ENCODE data around the gene MKI67. TPM values are rescaled to one million over a fixed set of nuclear protein-coding genes. Genes with fewer than 3 reads are reported as not detected.

The MKI67 gene
- total and polyA plus RNA-seq, 10 of the 15 experiments (the other 5 are each of a cell fraction or from before 2014, with no cell fraction given) = 22.3 to 183 (median 82.9) TPM

- BruUV-seq (replicated peaks) = no TSS peak
- CTCF ChIA-PET = interaction anchor here (1.0 to 2.0 kb wide), 6 partner anchors 9 to 103 kb away, joined by 3 to 7 read pairs (median 6); no protein-coding TSS in a partner anchor
- H4K20me1 ChIP-seq (ENCODE audit: control insufficient read depth, insufficient read depth) = no peaks in the 10 kb centered on the region
- no peak overlapping the region for H3K27ac ChIP-seq (ENCODE audit: control insufficient read depth, insufficient read depth)
- POLR2A ChIA-PET = interaction anchor here (0.7 to 1.2 kb wide), 4 partner anchors 11 to 44 kb away, joined by 3 to 5 read pairs (median 4); partner anchors contain the start of gene MKI67
- in situ Hi-C loops (cut with MboI) = no loop called here
- WGBS (ENCODE audit: insufficient coverage, insufficient replicate concordance, low lambda C conversion rate, missing lambda C conversion rate) = 5% methylated on average over 1 of the region's 1 CpG
- H2AFZ ChIP-seq (ENCODE audit: control insufficient read depth, low read depth, low read length) = no peak overlapping the region; the same call in 1 of the 2 replicates
- H3K4me1 ChIP-seq (ENCODE audit: control insufficient read depth, insufficient read depth, low read length) = no peaks in the 10 kb centered on the region
- SMC1A ChIA-PET (ENCODE audit: uncharacterized antibody, unreplicated experiment) = interaction anchor here (0.6 to 1.4 kb wide), 3 partner anchors 9 to 12 kb away, joined by 3 to 4 read pairs (median 3); no protein-coding TSS in a partner anchor
- no peak overlapping the region for H3K4me3 ChIP-seq
- H3K27me3 ChIP-seq (replicated peaks in 1 of 2; ENCODE audit: control insufficient read depth in 2 of 2, insufficient read depth in 2 of 2, low read length in 1 of 2) = no peaks in the 10 kb centered on the region
- FAIRE-seq (peak; percentile 13), ATAC-seq (peak; percentile 67), DNase-seq (ENCODE audit: low read depth, low spot score) (no peak)
- intact Hi-C loops (cut with micrococcal nuclease; ENCODE audit: unreplicated experiment) = no loop called here
- H3K79me2 ChIP-seq (ENCODE audit: control insufficient read depth, insufficient read depth, low read length) = no peaks in the 10 kb centered on the region
- no peaks in the 10 kb centered on the region for H3K36me3 ChIP-seq (ENCODE audit: control insufficient read depth in 2 of 2, insufficient read depth in 2 of 2, low read length in 1 of 2)
- RAD21 ChIA-PET (ENCODE audit: unreplicated experiment) = interaction anchor here (1.9 kb wide), 1 partner anchor 11 kb away, joined by 10 read pairs; no protein-coding TSS in a partner anchor
- H3K4me2 ChIP-seq (ENCODE audit: control insufficient read depth, insufficient read depth) = no peak overlapping the region
- no peak overlapping the region for H3K9ac ChIP-seq (ENCODE audit: control insufficient read depth, insufficient read depth, low read length)
- no peaks in the 10 kb centered on the region for H3K9me3 ChIP-seq (replicated peaks; ENCODE audit: control insufficient read depth, insufficient read depth, low read length)
- TF ChIP-seq ATF7 (IDR thresholded peaks at IDR 0.05; ENCODE audit: low read depth) = no peak
- TF ChIP-seq KLF5 (IDR thresholded peaks at IDR 0.05; ENCODE audit: partially characterized antibody) = no peak
- TF ChIP-seq ZSCAN29 (IDR thresholded peaks at IDR 0.05) = no peak
- TF ChIP-seq SKIL (IDR thresholded peaks at IDR 0.05; ENCODE audit: low read depth, poor library complexity, severe bottlenecking) = no peak
- TF ChIP-seq ZNF384 (IDR thresholded peaks at IDR 0.05; ENCODE audit: borderline replicate concordance, low read depth, low read length) = no peak
- TF ChIP-seq SP1 (IDR thresholded peaks at IDR 0.05; ENCODE audit: low read depth, low read length) = no peak
- no peak for TF ChIP-seq NR2C1 (IDR thresholded peaks at IDR 0.05)
- TF ChIP-seq IRF5 (IDR thresholded peaks at IDR 0.05; ENCODE audit: borderline replicate concordance) = no peak
- TF ChIP-seq CTCF (IDR thresholded peaks at IDR 0.05 in 2 of 3, conservative IDR thresholded peaks at IDR 0.05 in 1 of 3; ENCODE audit: control insufficient read depth in 2 of 3, extremely low read depth in 1 of 3, insufficient read depth in 1 of 3, low read depth in 3 of 3, low read length in 3 of 3) = no peak
- no peak for TF ChIP-seq SMAD1 (IDR thresholded peaks at IDR 0.05; ENCODE audit: low read depth, partially characterized antibody)
- no peak for TF ChIP-seq RAD21 (IDR thresholded peaks at IDR 0.05; ENCODE audit: insufficient read depth, low read depth, low read length)
- no peak for TF ChIP-seq MXI1 (IDR thresholded peaks at IDR 0.05; ENCODE audit: low read depth, low read length)
- TF ChIP-seq SREBF2 (IDR thresholded peaks at IDR 0.05; ENCODE audit: low read length) = no peak
- TF ChIP-seq BHLHE40 (IDR thresholded peaks at IDR 0.05; ENCODE audit: borderline replicate concordance in 1 of 2, low read depth in 2 of 2, low read length in 1 of 2) = no peak
- no peak for TF ChIP-seq WRNIP1 (IDR thresholded peaks at IDR 0.05; ENCODE audit: borderline replicate concordance, low read depth, low read length)
Observed at GRCh38 chr10:128137877-128138276, 11.7 kb upstream of the MKI67 start.
